ENCODE results near the gene LDLRAD3.

Gene LDLRAD3

GRCh38 chr11:35924811-35925210 is 19.1 kb upstream of the LDLRAD3 start:
- in situ Hi-C loops (cut with HindIII; ENCODE audit: low sequenced_read_pairs), result no loop called here

- in situ Hi-C loops (cut with HindIII; ENCODE audit: low sequenced_read_pairs), result no loop called here
Observed at GRCh38 chr11:35927104-35927503, 16.8 kb upstream of the LDLRAD3 start.

- in situ Hi-C loops (cut with HindIII; ENCODE audit: low sequenced_read_pairs), result no loop called here
Observed at GRCh38 chr11:35927682-35928081, 16.2 kb upstream of the LDLRAD3 start.

GRCh38 chr11:35928688-35929395 is 15.0 kb upstream of the LDLRAD3 start:
- in situ Hi-C loops (cut with HindIII; ENCODE audit: low sequenced_read_pairs), result no loop called here

- in situ Hi-C loops (cut with HindIII; ENCODE audit: low sequenced_read_pairs), result no loop called here
Observed at GRCh38 chr11:35930466-35930865, 13.4 kb upstream of the LDLRAD3 start.

GRCh38 chr11:35932121-35932520 is 11.7 kb upstream of the LDLRAD3 start:
- in situ Hi-C loops (cut with HindIII; ENCODE audit: low sequenced_read_pairs), result no loop called here

- in situ Hi-C loops (cut with HindIII; ENCODE audit: low sequenced_read_pairs), result no loop called here
Observed at GRCh38 chr11:35932681-35933319, 11.1 kb upstream of the LDLRAD3 start.

GRCh38 chr11:35933320-35933871 is 10.5 kb upstream of the LDLRAD3 start:
- in situ Hi-C loops (cut with HindIII; ENCODE audit: low sequenced_read_pairs), result no loop called here

GRCh38 chr11:35934271-35934670 is 9.6 kb upstream of the LDLRAD3 start:
- in situ Hi-C loops (cut with HindIII; ENCODE audit: low sequenced_read_pairs), result no loop called here

GRCh38 chr11:35934981-35935380 is 8.9 kb upstream of the LDLRAD3 start:
- in situ Hi-C loops (cut with HindIII; ENCODE audit: low sequenced_read_pairs), result no loop called here

GRCh38 chr11:35935390-35935789 is 8.5 kb upstream of the LDLRAD3 start:
- in situ Hi-C loops (cut with HindIII; ENCODE audit: low sequenced_read_pairs), result no loop called here

- in situ Hi-C loops (cut with HindIII; ENCODE audit: low sequenced_read_pairs), result no loop called here
Observed at GRCh38 chr11:35937111-35937510, 6.8 kb upstream of the LDLRAD3 start.

- in situ Hi-C loops (cut with HindIII; ENCODE audit: low sequenced_read_pairs), result no loop called here
Observed at GRCh38 chr11:35937700-35938099, 6.2 kb upstream of the LDLRAD3 start.

GRCh38 chr11:35938231-35938630 is 5.6 kb upstream of the LDLRAD3 start:
- in situ Hi-C loops (cut with HindIII; ENCODE audit: low sequenced_read_pairs), result no loop called here

GRCh38 chr11:35943309-35943708 is 553 bp upstream of the LDLRAD3 start:
- in situ Hi-C loops (cut with HindIII; ENCODE audit: low sequenced_read_pairs), result no loop called here

GRCh38 chr11:35944503-35945136 is 758 bp downstream of the LDLRAD3 start:
- in situ Hi-C loops (cut with HindIII; ENCODE audit: low sequenced_read_pairs), result no loop called here

GRCh38 chr11:35945137-35945518 is 1.3 kb downstream of the LDLRAD3 start:
- in situ Hi-C loops (cut with HindIII; ENCODE audit: low sequenced_read_pairs), result no loop called here

- in situ Hi-C loops (cut with HindIII; ENCODE audit: low sequenced_read_pairs), result no loop called here
Observed at GRCh38 chr11:35946766-35947165, 2.9 kb downstream of the LDLRAD3 start.

- in situ Hi-C loops (cut with HindIII; ENCODE audit: low sequenced_read_pairs), result no loop called here
Observed at GRCh38 chr11:35947437-35947836, 3.6 kb downstream of the LDLRAD3 start.

GRCh38 chr11:35949242-35949641 is 5.4 kb downstream of the LDLRAD3 start:
- in situ Hi-C loops (cut with HindIII; ENCODE audit: low sequenced_read_pairs), result no loop called here

GRCh38 chr11:35950082-35950481 is 6.2 kb downstream of the LDLRAD3 start:
- in situ Hi-C loops (cut with HindIII; ENCODE audit: low sequenced_read_pairs), result loop anchor here (10.0 kb wide), 1 partner anchor 55 kb away; no protein-coding TSS in a partner anchor

- in situ Hi-C loops (cut with HindIII; ENCODE audit: low sequenced_read_pairs), result loop anchor here (10.0 kb wide), 1 partner anchor 53 kb away; no protein-coding TSS in a partner anchor
Observed at GRCh38 chr11:35951680-35952079, 7.8 kb downstream of the LDLRAD3 start.
